GM10266 (cell line): ENCODE measurements around the gene KCNIP4.

Experiments used
- DNase-seq: peaks from one replicate; pipeline ENCODE4 v3.0.0; 2012; ENCODE audit errors: extremely low spot score
- TF ChIP-seq, protein P1 (sequence below): IDR thresholded peaks from 2 replicates; pipeline ENCODE4 v1.5.1; 2012; ENCODE audit warnings: mild to moderate bottlenecking, low read depth; ENCODE audit not compliant: control insufficient read depth, insufficient read depth; ENCODE audit errors: missing control alignments

Gene KCNIP4

GRCh38 chr4:21876711-21877110 lies 71.9 kb downstream of the KCNIP4 start:
- no peak for DNase-seq
- TF ChIP-seq, protein P1, sequence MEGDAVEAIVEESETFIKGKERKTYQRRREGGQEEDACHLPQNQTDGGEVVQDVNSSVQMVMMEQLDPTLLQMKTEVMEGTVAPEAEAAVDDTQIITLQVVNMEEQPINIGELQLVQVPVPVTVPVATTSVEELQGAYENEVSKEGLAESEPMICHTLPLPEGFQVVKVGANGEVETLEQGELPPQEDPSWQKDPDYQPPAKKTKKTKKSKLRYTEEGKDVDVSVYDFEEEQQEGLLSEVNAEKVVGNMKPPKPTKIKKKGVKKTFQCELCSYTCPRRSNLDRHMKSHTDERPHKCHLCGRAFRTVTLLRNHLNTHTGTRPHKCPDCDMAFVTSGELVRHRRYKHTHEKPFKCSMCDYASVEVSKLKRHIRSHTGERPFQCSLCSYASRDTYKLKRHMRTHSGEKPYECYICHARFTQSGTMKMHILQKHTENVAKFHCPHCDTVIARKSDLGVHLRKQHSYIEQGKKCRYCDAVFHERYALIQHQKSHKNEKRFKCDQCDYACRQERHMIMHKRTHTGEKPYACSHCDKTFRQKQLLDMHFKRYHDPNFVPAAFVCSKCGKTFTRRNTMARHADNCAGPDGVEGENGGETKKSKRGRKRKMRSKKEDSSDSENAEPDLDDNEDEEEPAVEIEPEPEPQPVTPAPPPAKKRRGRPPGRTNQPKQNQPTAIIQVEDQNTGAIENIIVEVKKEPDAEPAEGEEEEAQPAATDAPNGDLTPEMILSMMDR, result no peak

- no peak for DNase-seq
- TF ChIP-seq, protein P1, result no peak
These were observed 75.4 kb downstream of the KCNIP4 start for GRCh38 chr4:21873145-21873544.

- no peak for DNase-seq
- TF ChIP-seq, protein P1, result no peak
These were observed 76.5 kb downstream of the KCNIP4 start for GRCh38 chr4:21872101-21872500.

DNA sequence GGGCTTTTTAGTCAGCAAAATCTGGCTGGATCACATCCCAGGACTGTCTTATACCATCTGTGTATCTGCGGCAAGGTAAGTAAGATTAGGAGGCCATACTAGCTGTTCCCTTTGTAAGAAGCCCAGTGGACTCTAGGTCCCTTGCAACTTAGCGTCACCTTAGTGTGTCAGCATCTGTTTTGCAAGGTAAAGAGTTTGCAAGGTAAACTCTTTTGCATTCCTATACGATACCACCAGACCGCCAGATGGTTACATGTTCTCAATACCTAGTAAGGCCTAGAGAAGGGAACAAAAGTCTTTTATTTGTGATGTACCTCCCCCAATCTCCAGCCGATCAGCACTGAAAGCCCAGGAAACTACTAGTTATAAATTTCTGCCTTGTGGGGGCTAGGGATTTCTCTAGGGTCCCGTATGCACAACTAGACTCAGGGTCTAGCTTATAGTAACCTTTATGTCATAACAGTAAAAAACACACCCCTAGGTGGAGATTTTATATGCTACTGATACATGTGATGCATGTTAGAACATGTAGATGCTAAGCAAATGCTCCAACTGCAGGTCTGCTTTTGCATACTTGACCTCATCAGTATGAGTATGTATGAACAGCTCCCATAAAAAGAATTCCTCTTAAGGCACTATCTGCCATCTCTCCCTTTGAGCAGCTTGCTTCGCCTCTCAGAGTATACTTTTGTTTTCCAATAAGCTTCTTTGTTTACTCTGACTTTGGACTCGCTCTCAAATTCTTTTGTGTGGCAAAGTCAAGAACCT lies 78.4 kb downstream of the KCNIP4 start:
- TF ChIP-seq, protein P1, result no peak
- no peak for DNase-seq

DNA sequence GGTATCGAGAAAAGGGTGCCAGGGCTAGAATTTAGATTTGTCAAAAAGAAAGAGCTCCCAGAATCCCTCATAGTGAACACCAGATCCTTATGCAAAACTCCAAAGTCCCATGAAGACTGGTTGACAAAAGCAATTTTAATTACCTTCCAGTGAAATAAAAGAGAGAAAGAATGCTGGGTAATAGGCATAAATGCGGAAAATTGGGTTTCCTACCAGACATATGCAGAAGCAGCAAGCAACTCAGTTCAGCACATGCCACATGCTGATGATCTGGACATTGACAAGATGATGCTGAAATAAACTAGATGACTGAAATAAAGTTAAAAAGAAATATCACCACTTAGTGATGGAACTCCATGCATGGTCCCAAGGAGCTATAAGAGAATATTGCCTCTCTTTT lies 83.9 kb downstream of the KCNIP4 start:
- no peak for DNase-seq
- TF ChIP-seq, protein P1, result no peak

- no peak for DNase-seq
These were observed 85.7 kb downstream of the KCNIP4 start for GRCh38 chr4:21862917-21863316.

DNA sequence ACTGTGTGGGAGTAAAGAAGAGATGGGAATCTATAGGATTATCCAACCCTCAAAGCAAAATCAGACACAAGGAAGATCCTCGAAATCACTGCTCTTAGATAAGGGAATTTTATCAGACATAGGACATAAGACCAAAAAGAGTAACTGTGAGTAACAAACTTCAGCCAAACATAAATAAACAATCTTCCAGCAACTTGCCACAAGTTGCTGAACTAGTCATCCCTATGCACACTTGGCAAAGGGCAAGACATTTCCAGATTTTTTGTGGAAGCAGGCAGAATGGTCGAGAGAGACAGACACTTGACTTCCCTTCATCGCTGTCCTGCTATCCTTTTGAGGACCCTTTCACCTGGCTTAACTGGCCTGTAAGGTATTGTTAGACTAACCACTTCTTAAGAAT lies 89.6 kb downstream of the KCNIP4 start:
- DNase-seq, result no peak
- TF ChIP-seq, protein P1, result no peak

More at GRCh38 chr4:21862917-21863316, 85.7 kb downstream of the KCNIP4 start:
- TF ChIP-seq, protein P1, result no peak
